Smooth muscle cell (in vitro differentiated cells): ENCODE measurements around the gene DNAJC8. TPM values are rescaled to one million over a fixed set of nuclear protein-coding genes. Genes with fewer than 3 reads are reported as not detected.
A peak's percentile ranks its signal among the peaks of the same experiment; 100 is the strongest.

Experiments used
- DNase-seq: peaks from one replicate; lab custom pipeline; 2025; ENCODE audit not compliant: unreplicated experiment; lab: John Stamatoyannopoulos, UW
- H2AFZ ChIP-seq: fragments of 200-600 bp; sonication (generic); 2 replicates; pipeline ENCODE4 v1.6.0; 2016; ENCODE audit warnings: antibody characterized with exemption, low read depth, mild to moderate bottlenecking
- H3F3A ChIP-seq: fragments of 200-600 bp; sonication (generic); 2 replicates; pipeline ENCODE4 v1.6.0; 2017; ENCODE audit warnings: antibody characterized with exemption, low read depth
- H3K27ac ChIP-seq: fragments of 200-600 bp; sonication (generic); 2 replicates; pipeline ENCODE4 v1.5.1; 2016; ENCODE audit warnings: low read depth, mild to moderate bottlenecking
- H3K27me3 ChIP-seq: fragments of 200-600 bp; sonication (generic); 2 replicates; pipeline ENCODE4 v1.6.1; 2016; ENCODE audit warnings: low read depth, mild to moderate bottlenecking
- H3K36me3 ChIP-seq: fragments of 200-600 bp; sonication (generic); 2 replicates; pipeline ENCODE4 v1.5.1; 2016; ENCODE audit warnings: low read depth
- H3K4me1 ChIP-seq: fragments of 200-600 bp; sonication (generic); 2 replicates; pipeline ENCODE4 v1.5.1; 2016; ENCODE audit warnings: low read depth
- H3K4me2 ChIP-seq: fragments of 200-600 bp; sonication (generic); 2 replicates; pipeline ENCODE4 v1.6.0; 2016; ENCODE audit warnings: mild to moderate bottlenecking
- H3K4me3 ChIP-seq: fragments of 200-600 bp; sonication (generic); 2 replicates; pipeline ENCODE4 v1.5.1; 2016; ENCODE audit warnings: mild to moderate bottlenecking
- H3K79me2 ChIP-seq: fragments of 200-600 bp; sonication (generic); 2 replicates; pipeline ENCODE4 v1.6.0; 2016; ENCODE audit warnings: low read depth, mild to moderate bottlenecking
- H3K9ac ChIP-seq: fragments of 200-600 bp; sonication (generic); 2 replicates; pipeline ENCODE4 v1.6.0; 2016; ENCODE audit warnings: low read depth
- H3K9me3 ChIP-seq: fragments of 200-600 bp; sonication (generic); replicated peaks from 2 replicates; pipeline ENCODE4 v1.5.1; 2016; ENCODE audit warnings: low read depth
- H4K20me1 ChIP-seq: fragments of 200-600 bp; sonication (generic); 2 replicates; pipeline ENCODE4 v1.6.0; 2016; ENCODE audit warnings: low read depth
- WGBS: methylation state at CpG from one replicate; pipeline ENCODE4 v1.1.7; 2016; ENCODE audit warnings: low lambda C conversion rate; 5-methylcytosine and 5-hydroxymethylcytosine counted together
- polyA plus RNA-seq: library from polyadenylated mRNA; unstranded; fragments of >200 nt; fragmentation: Nextera tagmentation; extraction: Ambion mirVana; gene quantifications from 2 replicates; pipeline ENCODE4 v1.2.1, GENCODE V29; 2016
- total RNA-seq: library from RNA; depleted of rRNA; stranded (reverse); fragments of >200 nt; gene quantifications from 2 replicates; pipeline ENCODE4 v1.2.3, GENCODE V29; 2014
- TF ChIP-seq, protein P1 (sequence below): fragments of 200-600 bp; sonication (generic); IDR thresholded peaks from 2 replicates; pipeline ENCODE4 v1.5.1; 2017; ENCODE audit warnings: borderline replicate concordance, mild to moderate bottlenecking, antibody characterized with exemption; ENCODE audit not compliant: insufficient read depth, poor library complexity, severe bottlenecking

The DNAJC8 gene
- total and polyA plus RNA-seq, 2 experiments from 2014 or later: 76.1 to 114 TPM

DNA sequence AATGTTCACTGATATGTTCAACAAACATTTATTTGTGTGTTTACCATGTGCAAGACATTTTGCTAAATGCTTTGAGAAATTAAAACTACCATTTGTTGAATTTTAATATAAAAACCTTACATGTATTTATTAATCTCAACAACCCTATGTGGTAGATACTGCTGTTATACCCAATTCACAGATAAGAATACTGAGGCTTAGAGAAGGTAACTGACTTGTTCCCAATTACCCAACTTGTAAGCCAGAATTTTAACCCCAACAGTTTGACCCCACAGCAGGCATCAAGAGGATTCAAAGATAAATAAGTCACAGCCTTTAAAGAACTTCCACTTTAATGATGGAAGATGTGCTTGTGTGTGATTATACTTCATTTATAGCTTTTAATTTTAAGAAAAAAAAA, 3.7 kb downstream of the DNAJC8 start:
- Histone ChIP-seq H3K27ac (no peak overlapping the region), H2AFZ (no peak overlapping the region), H3K9ac (no peak overlapping the region), H3K27me3 (no peaks in the 10 kb centered on the region), H3K4me1 (peaks cover 3% of the 10 kb centered on the region), H3K9me3 (no peaks in the 10 kb centered on the region), H3K4me3 (no peak overlapping the region), H3K36me3 (peaks cover 21% of the 10 kb centered on the region), H3F3A (no peaks in the 10 kb centered on the region), H4K20me1 (no peaks in the 10 kb centered on the region), H3K4me2 (no peak overlapping the region), H3K79me2 (peaks cover 68% of the 10 kb centered on the region)
- DNase-seq: no peak
- TF ChIP-seq, protein P1, sequence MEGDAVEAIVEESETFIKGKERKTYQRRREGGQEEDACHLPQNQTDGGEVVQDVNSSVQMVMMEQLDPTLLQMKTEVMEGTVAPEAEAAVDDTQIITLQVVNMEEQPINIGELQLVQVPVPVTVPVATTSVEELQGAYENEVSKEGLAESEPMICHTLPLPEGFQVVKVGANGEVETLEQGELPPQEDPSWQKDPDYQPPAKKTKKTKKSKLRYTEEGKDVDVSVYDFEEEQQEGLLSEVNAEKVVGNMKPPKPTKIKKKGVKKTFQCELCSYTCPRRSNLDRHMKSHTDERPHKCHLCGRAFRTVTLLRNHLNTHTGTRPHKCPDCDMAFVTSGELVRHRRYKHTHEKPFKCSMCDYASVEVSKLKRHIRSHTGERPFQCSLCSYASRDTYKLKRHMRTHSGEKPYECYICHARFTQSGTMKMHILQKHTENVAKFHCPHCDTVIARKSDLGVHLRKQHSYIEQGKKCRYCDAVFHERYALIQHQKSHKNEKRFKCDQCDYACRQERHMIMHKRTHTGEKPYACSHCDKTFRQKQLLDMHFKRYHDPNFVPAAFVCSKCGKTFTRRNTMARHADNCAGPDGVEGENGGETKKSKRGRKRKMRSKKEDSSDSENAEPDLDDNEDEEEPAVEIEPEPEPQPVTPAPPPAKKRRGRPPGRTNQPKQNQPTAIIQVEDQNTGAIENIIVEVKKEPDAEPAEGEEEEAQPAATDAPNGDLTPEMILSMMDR: no peak

GRCh38 chr1:28213315-28213714, 19.5 kb downstream of the DNAJC8 start:
- Histone ChIP-seq H3K4me3 (no peak overlapping the region), H3K79me2 (peaks cover 11% of the 10 kb centered on the region), H4K20me1 (peaks cover 11% of the 10 kb centered on the region), H3K27ac (no peak overlapping the region), H3K4me1 (no peaks in the 10 kb centered on the region), H3K36me3 (peaks cover 9% of the 10 kb centered on the region), H3K9me3 (no peaks in the 10 kb centered on the region), H2AFZ (no peak overlapping the region), H3K9ac (no peak overlapping the region), H3K27me3 (no peaks in the 10 kb centered on the region), H3K4me2 (no peak overlapping the region), H3F3A (no peaks in the 10 kb centered on the region)
- no peak for DNase-seq
- 69% methylated on average over 2 of the region's 2 CpGs for WGBS
- TF ChIP-seq, protein P1: no peak

DNA sequence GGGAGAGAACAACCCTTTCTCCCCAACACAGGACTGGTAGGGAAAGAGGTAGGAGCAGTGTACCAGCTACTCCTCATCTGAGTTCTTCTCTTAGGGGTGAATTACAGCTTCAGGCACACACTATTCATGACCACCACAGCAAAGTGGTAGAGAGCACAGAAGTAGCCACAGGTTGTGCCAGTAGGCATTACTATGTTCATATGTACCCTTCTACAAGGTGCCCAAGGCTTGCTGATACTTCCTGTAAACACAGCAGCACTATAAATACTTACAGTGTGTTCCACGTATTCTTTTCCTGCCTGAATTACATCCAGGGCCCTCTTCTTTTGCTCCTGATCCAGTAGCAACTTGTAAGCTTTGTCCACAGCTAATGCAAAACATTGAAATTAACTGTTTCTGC, 23.1 kb downstream of the DNAJC8 start:
- no peaks in the 10 kb centered on the region for H3K27me3 ChIP-seq
- no peak overlapping the region for H3K4me3 ChIP-seq
- no peak overlapping the region for H2AFZ ChIP-seq
- WGBS: 85% methylated on average over 1 of the region's 1 CpG
- H3K79me2 ChIP-seq: peaks cover 7% of the 10 kb centered on the region
- H4K20me1 ChIP-seq: peaks cover 15% of the 10 kb centered on the region
- no peak overlapping the region for H3K4me2 ChIP-seq
- TF ChIP-seq, protein P1: no peak
- no peaks in the 10 kb centered on the region for H3F3A ChIP-seq
- no peaks in the 10 kb centered on the region for H3K4me1 ChIP-seq
- DNase-seq: no peak
- no peaks in the 10 kb centered on the region for H3K9me3 ChIP-seq
- H3K9ac ChIP-seq: no peak overlapping the region
- peaks cover 9% of the 10 kb centered on the region for H3K36me3 ChIP-seq
- H3K27ac ChIP-seq: no peak overlapping the region

DNA sequence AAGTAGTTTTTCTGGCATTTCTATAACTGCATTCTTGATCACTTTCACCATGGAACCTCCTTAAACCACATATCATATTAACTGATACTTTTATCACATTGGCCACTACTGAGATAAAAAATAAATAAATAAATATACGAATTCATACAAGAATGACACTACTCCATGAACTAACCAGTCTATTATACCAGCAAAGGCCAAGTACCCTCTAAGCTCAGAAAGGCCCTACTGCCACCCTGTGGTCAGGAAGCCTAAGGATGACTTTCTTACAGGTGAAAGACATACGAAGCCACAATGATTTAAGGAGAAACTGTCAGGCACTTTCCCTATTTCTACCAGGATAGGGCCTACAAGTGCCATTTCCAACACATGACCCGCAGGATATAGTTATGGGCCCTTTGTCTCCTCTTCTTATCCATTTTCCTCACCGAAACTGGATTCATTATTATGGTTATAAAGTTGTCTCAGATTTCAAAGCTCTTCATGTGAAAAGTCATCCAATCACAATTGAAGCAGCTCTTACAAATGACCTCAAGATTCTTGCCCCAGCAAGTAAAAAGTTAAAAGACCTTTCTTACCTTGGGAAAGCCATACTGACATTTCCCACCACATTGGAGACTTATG, 23.9 kb downstream of the DNAJC8 start:
- TF ChIP-seq, protein P1: peak; percentile 57
- Histone ChIP-seq H3K27ac (no peak overlapping the region), H3K36me3 (peaks cover 13% of the 10 kb centered on the region)

More for the DNA sequence above, 23.9 kb downstream of the DNAJC8 start:
- H3F3A ChIP-seq: no peaks in the 10 kb centered on the region
- peaks cover 7% of the 10 kb centered on the region for H3K79me2 ChIP-seq
- no peak overlapping the region for H3K4me2 ChIP-seq
- no peak for DNase-seq
- no peak overlapping the region for H3K4me3 ChIP-seq
- no peaks in the 10 kb centered on the region for H3K27me3 ChIP-seq
- H3K9me3 ChIP-seq: no peaks in the 10 kb centered on the region
- no peaks in the 10 kb centered on the region for H3K4me1 ChIP-seq
- 74% methylated on average over 4 of the region's 4 CpGs for WGBS
- no peak overlapping the region for H2AFZ ChIP-seq
- peaks cover 15% of the 10 kb centered on the region for H4K20me1 ChIP-seq
- no peak overlapping the region for H3K9ac ChIP-seq
